GM18498 (cell line): Measurements from ENCODE around the gene FAM53C.
"Not testable (repeated sequence)": the region's sequence is repeated elsewhere in the genome, so short reads cannot be mapped to it uniquely, and the experiment has no call there.

Experiments
- ATAC-seq: cut with Tn5 transposase; IDR thresholded peaks from one replicate; pipeline ENCODE4 v1.9.1; 2021; ENCODE audit warnings: mild to moderate bottlenecking, moderate library complexity; ENCODE audit not compliant: unreplicated experiment

The FAM53C gene

DNA sequence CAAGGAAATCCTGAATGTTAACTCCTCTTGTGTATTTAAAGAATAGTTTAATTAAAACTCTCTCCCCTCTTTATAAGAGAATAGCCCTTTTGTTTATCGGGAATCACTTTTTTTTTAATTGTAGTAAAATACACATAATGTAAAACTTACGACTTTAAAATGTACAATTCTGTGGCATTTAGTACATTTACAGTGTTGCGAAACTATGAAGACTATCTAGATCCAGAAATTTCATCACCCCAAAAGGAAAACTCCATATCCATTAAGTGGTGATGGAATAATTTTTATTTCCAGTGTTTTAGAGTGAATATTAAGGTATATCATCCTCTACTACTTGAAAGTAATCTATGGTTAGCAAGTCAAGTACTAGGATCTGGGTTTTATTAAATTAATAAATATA lies 51.3 kb downstream of the FAM53C start:
- ATAC-seq: no peak

DNA sequence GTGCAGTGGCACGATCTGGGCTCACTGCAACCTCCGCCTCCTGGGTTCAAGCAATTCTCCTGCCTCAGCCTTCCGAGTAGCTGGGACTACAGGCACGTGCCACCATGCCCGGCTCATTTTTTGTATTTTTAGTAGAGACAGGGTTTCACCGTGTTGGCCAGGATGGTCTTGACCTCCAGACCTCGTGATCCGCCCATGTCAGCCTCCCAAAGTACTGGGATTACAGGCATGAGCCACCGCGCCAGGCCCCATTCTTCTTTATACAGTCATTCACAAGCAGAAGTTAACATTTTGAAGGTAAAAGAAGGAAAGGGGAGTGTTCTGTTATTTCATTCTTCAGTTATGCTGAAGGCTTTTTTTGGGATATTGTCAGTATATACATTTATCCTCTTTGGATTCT lies 51.8 kb downstream of the FAM53C start:
- ATAC-seq: not testable (repeated sequence)

DNA sequence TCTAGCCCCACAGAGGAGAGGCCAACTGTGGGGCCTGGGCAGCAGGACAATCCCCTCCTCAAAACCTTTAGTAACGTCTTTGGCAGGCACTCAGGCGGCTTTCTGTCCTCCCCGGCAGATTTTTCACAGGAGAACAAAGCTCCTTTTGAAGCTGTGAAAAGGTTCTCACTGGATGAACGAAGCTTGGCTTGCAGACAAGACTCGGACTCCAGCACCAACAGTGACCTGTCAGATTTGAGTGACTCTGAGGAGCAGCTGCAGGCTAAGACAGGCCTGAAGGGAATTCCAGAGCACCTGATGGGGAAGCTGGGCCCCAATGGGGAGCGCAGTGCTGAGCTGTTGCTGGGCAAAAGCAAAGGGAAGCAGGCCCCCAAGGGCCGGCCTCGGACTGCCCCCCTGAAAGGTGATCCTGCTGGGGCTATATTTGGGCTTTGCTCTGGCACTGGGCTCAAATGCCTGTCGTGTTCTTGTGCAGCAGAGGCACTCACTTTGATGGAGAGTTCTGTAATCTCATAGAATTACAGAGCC lies 53.9 kb downstream of the FAM53C start:
- no peak for ATAC-seq
